ENCODE measurements around the gene ITGA7.

ITGA7 gene

DNA sequence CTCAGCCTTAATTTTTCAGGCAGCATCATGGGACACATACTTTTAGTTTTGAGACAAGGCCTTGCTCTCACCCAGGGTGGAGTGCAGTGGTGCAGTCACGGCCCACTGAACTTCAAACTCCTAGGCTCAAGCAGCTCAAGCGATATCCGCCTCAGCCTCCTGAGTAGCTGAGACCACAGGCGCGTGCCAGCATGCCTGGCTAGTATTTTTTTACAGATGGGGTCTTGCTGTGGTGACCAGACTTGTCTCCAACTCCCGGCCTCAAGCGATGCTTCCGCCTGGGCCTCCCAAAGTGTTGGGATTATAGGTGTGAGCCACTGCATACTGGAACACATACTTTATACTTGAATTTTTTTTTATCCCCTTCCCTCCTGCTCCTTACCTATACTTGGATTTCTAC lies 15.2 kb upstream of the ITGA7 start:
- H3K9ac ChIP-seq (ENCODE audit: low read length), result peak overlapping the region; percentile 99
- no peaks in the 10 kb centered on the region for H3K9me3 ChIP-seq (ENCODE audit: control insufficient read depth, low read length)
- DNase-seq (ENCODE audit: low read depth), result no peak
- no peaks in the 10 kb centered on the region for H3K27me3 ChIP-seq (replicated peaks; ENCODE audit: control insufficient read depth, insufficient read depth, low read length)
- H3K36me3 ChIP-seq (ENCODE audit: control insufficient read depth, insufficient read depth, low read length, severe bottlenecking), result peaks cover 35% of the 10 kb centered on the region
- no peak overlapping the region for H3K4me3 ChIP-seq (ENCODE audit: low read length)
- H3K4me1 ChIP-seq (ENCODE audit: control insufficient read depth, insufficient read depth, low read length), result peaks cover 76% of the 10 kb centered on the region

DNA sequence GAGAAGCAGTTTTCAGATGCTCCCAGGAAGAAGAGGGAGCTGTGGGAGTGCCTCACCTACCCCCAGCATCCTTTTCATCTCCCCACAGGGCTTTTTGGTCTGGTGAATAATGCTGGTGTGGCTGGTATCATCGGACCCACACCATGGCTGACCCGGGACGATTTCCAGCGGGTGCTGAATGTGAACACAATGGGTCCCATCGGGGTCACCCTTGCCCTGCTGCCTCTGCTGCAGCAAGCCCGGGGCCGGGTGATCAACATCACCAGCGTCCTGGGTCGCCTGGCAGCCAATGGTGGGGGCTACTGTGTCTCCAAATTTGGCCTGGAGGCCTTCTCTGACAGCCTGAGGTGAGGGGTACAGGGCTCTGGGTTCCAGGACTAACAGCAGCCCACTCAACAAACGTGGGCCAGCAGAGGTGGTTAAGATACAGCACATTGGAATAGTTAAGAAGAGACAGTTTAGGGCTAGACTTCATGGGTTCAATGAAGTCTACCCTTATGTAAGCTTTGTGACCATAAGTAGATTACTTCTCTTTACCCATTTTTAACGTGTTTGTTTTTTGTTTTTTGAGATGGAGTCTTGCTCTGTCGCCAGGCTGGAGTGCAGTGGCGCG lies 14.0 kb upstream of the ITGA7 start:
- H3K4me3 ChIP-seq (ENCODE audit: low read length), result peak overlapping the region; percentile 76
- no peak for DNase-seq (ENCODE audit: low read depth)
- H3K27me3 ChIP-seq (replicated peaks; ENCODE audit: control insufficient read depth, insufficient read depth, low read length), result no peaks in the 10 kb centered on the region

GRCh38 chr12:55720894-55721444 lies 13.3 kb upstream of the ITGA7 start:
- H3K4me3 ChIP-seq (ENCODE audit: low read length), result peak overlapping the region; percentile 76
- no peaks in the 10 kb centered on the region for H3K9me3 ChIP-seq (ENCODE audit: control insufficient read depth, low read length)
- peaks cover 24% of the 10 kb centered on the region for H3K36me3 ChIP-seq (ENCODE audit: control insufficient read depth, insufficient read depth, low read length, severe bottlenecking)
- DNase-seq (ENCODE audit: low read depth), result peak; percentile 89
- peaks cover 78% of the 10 kb centered on the region for H3K4me1 ChIP-seq (ENCODE audit: control insufficient read depth, insufficient read depth, low read length)
- H3K27me3 ChIP-seq (replicated peaks; ENCODE audit: control insufficient read depth, insufficient read depth, low read length), result no peaks in the 10 kb centered on the region
- peak overlapping the region; percentile 86 for H3K9ac ChIP-seq (ENCODE audit: low read length)

More for the DNA sequence above, 14.0 kb upstream of the ITGA7 start:
- Histone ChIP-seq H3K9ac (ENCODE audit: low read length) (peak overlapping the region; percentile 86), H3K9me3 (ENCODE audit: control insufficient read depth, low read length) (no peaks in the 10 kb centered on the region), H3K36me3 (ENCODE audit: control insufficient read depth, insufficient read depth, low read length, severe bottlenecking) (peaks cover 30% of the 10 kb centered on the region), H3K4me1 (ENCODE audit: control insufficient read depth, insufficient read depth, low read length) (peaks cover 84% of the 10 kb centered on the region)

DNA sequence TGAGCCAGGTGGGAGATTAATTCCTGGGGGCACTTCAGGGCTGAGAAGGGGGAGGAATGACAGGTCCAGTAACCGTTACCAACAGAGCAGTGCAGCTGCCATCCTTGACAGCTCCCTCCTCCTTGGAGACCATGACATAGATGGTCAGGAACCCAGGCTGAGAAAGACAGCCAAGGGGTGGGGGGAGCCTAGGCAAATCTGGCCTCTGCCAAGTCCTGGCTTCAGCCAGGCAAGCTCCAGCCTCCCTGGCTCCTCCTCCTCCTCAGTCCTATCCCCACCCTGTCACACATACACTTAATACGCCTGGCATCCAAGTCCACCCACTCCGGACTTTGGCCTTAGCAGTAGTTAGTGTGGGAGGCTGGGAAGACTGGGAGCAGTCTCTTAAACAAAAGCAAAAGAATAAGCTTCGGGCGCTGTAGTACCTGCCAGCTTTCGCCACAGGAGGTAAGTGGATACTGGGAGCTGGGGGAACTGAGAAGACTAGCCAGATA lies 12.4 kb upstream of the ITGA7 start, which contains the start of gene RDH5:
Gene RDH5, plus strand, starts transcription at position 323 of the 494 bp plus-strand sequence. CDS start 792 bp downstream, outside the sequence.
- H3K27me3 ChIP-seq (replicated peaks; ENCODE audit: control insufficient read depth, insufficient read depth, low read length), result no peaks in the 10 kb centered on the region
- peak within 1 kb of the TSS; percentile 76 for H3K4me3 ChIP-seq (ENCODE audit: low read length)
- DNase-seq (ENCODE audit: low read depth), result peak; percentile 85
- H3K4me1 ChIP-seq (ENCODE audit: control insufficient read depth, insufficient read depth, low read length), result peaks cover 77% of the 10 kb centered on the region
- peaks cover 15% of the 10 kb centered on the region for H3K36me3 ChIP-seq (ENCODE audit: control insufficient read depth, insufficient read depth, low read length, severe bottlenecking)
- H3K9ac ChIP-seq (ENCODE audit: low read length), result peak within 1 kb of the TSS; percentile 86
- H3K9me3 ChIP-seq (ENCODE audit: control insufficient read depth, low read length), result no peaks in the 10 kb centered on the region

GRCh38 chr12:55719371-55719770 lies 11.7 kb upstream of the ITGA7 start:
- Histone ChIP-seq H3K9me3 (ENCODE audit: control insufficient read depth, low read length) (no peaks in the 10 kb centered on the region), H3K4me1 (ENCODE audit: control insufficient read depth, insufficient read depth, low read length) (peaks cover 73% of the 10 kb centered on the region), H3K9ac (ENCODE audit: low read length) (peak overlapping the region; percentile 86), H3K4me3 (ENCODE audit: low read length) (no peak overlapping the region), H3K36me3 (ENCODE audit: control insufficient read depth, insufficient read depth, low read length, severe bottlenecking) (peaks cover 8% of the 10 kb centered on the region), H3K27me3 (replicated peaks; ENCODE audit: control insufficient read depth, insufficient read depth, low read length) (no peaks in the 10 kb centered on the region)
- DNase-seq (ENCODE audit: low read depth), result no peak

GRCh38 chr12:55718624-55719275 lies 11.0 kb upstream of the ITGA7 start:
- DNase-seq (ENCODE audit: low read depth), result no peak
- Histone ChIP-seq H3K27me3 (replicated peaks; ENCODE audit: control insufficient read depth, insufficient read depth, low read length) (no peaks in the 10 kb centered on the region), H3K36me3 (ENCODE audit: control insufficient read depth, insufficient read depth, low read length, severe bottlenecking) (peaks cover 2% of the 10 kb centered on the region), H3K9ac (ENCODE audit: low read length) (peak overlapping the region; percentile 86), H3K4me1 (ENCODE audit: control insufficient read depth, insufficient read depth, low read length) (peaks cover 69% of the 10 kb centered on the region), H3K4me3 (ENCODE audit: low read length) (peak overlapping the region; percentile 7), H3K9me3 (ENCODE audit: control insufficient read depth, low read length) (no peaks in the 10 kb centered on the region)

DNA sequence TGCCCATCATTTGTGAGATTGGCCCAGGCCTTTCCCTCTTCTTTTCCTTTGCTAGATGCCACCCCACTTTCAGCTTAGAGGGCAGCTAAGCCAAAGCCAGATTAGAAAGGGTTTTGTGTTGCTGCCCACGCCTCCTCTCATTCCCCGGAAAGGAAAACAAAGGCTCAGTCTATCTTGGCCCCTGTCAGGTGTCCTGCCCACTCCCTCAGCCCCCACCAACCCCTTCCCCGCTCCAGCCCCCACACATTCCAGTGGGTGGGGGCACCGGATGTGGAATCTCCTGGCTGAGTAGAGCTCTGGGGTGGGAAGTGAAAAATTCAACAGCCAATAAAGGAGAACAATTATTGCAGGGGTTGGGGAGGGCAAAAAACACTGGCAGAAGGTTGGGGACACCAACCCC lies 10.3 kb upstream of the ITGA7 start:
- H3K4me3 ChIP-seq (ENCODE audit: low read length), result no peak overlapping the region
- no peaks in the 10 kb centered on the region for H3K27me3 ChIP-seq (replicated peaks; ENCODE audit: control insufficient read depth, insufficient read depth, low read length)
- peaks cover 70% of the 10 kb centered on the region for H3K4me1 ChIP-seq (ENCODE audit: control insufficient read depth, insufficient read depth, low read length)
- H3K36me3 ChIP-seq (ENCODE audit: control insufficient read depth, insufficient read depth, low read length, severe bottlenecking), result no peaks in the 10 kb centered on the region
- no peaks in the 10 kb centered on the region for H3K9me3 ChIP-seq (ENCODE audit: control insufficient read depth, low read length)
- H3K9ac ChIP-seq (ENCODE audit: low read length), result peak overlapping the region; percentile 86
- no peak for DNase-seq (ENCODE audit: low read depth)

GRCh38 chr12:55717011-55718007 lies 9.6 kb upstream of the ITGA7 start:
- H3K36me3 ChIP-seq (ENCODE audit: control insufficient read depth, insufficient read depth, low read length, severe bottlenecking), result no peaks in the 10 kb centered on the region
- H3K4me3 ChIP-seq (ENCODE audit: low read length), result peak overlapping the region; percentile 84
- no peak for DNase-seq (ENCODE audit: low read depth)
- H3K4me1 ChIP-seq (ENCODE audit: control insufficient read depth, insufficient read depth, low read length), result peaks cover 76% of the 10 kb centered on the region
- H3K9me3 ChIP-seq (ENCODE audit: control insufficient read depth, low read length), result no peaks in the 10 kb centered on the region
- H3K9ac ChIP-seq (ENCODE audit: low read length), result peak overlapping the region; percentile 89
- H3K27me3 ChIP-seq (replicated peaks; ENCODE audit: control insufficient read depth, insufficient read depth, low read length), result no peaks in the 10 kb centered on the region

- no peak for DNase-seq (ENCODE audit: low read depth)
- H3K4me1 ChIP-seq (ENCODE audit: control insufficient read depth, insufficient read depth, low read length), result peaks cover 81% of the 10 kb centered on the region
- H3K9ac ChIP-seq (ENCODE audit: low read length), result peak overlapping the region; percentile 89
- H3K36me3 ChIP-seq (ENCODE audit: control insufficient read depth, insufficient read depth, low read length, severe bottlenecking), result no peaks in the 10 kb centered on the region
- no peaks in the 10 kb centered on the region for H3K9me3 ChIP-seq (ENCODE audit: control insufficient read depth, low read length)
- peak overlapping the region; percentile 84 for H3K4me3 ChIP-seq (ENCODE audit: low read length)
- no peaks in the 10 kb centered on the region for H3K27me3 ChIP-seq (replicated peaks; ENCODE audit: control insufficient read depth, insufficient read depth, low read length)
These were observed 8.9 kb upstream of the ITGA7 start for GRCh38 chr12:55716582-55716957.

DNA sequence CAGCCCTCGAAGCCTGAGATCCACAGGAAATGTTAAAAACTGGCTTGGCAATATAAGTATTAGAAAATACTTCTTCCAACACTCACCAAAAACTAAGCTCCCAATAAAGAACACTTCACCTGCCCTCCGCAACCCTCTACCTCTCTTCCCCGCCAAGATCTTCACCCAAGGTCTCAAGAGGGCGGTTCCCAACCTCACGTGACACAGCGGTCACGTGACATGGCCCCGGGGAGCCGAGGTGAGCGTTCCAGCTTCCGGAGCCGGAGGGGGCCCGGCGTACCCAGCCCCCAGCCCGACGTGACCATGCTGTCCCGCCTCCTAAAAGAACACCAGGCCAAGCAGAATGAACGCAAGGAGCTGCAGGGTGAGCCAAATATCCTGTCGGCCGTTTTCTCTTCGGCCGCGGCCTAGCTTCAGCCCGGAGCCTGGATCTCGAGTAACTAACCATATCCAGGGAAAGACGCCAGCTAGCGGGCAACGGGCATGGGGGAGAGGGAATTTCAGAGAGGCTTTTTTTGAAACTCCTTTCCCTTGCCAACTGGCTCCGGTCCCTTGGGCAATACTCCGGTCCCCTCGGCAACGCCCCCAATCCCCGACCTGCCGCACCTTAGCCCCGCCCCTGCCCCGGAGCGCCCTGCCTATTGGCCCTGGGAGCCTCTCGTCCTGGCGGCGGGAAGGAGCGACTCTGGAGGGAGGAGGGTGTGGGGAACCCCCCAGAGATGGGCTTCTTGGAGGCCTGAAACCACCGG lies 8.3 kb upstream of the ITGA7 start, which contains the start of gene BLOC1S1:
Gene BLOC1S1, plus strand, starts transcription at position 214 of the 749 bp plus-strand sequence. Its CDS starts 6 bp downstream, at position 220.
- H3K36me3 ChIP-seq (ENCODE audit: control insufficient read depth, insufficient read depth, low read length, severe bottlenecking), result no peaks in the 10 kb centered on the region
- H3K9ac ChIP-seq (ENCODE audit: low read length), result peak within 1 kb of the TSS; percentile 89
- peak; percentile 94 for DNase-seq (ENCODE audit: low read depth)
- no peaks in the 10 kb centered on the region for H3K27me3 ChIP-seq (replicated peaks; ENCODE audit: control insufficient read depth, insufficient read depth, low read length)
- peak within 1 kb of the TSS; percentile 84 for H3K4me3 ChIP-seq (ENCODE audit: low read length)
- H3K4me1 ChIP-seq (ENCODE audit: control insufficient read depth, insufficient read depth, low read length), result peaks cover 79% of the 10 kb centered on the region
- H3K9me3 ChIP-seq (ENCODE audit: control insufficient read depth, low read length), result no peaks in the 10 kb centered on the region

Measured in adipocyte (in vitro differentiated cells).